Neutrophil (primary cell): ENCODE data around the gene ZNF488.

Source experiments
- H3K27ac ChIP-seq: fragments of 200-600 bp; sonication (generic); 2 replicates; pipeline ENCODE4 v1.5.1; 2016; ENCODE audit warnings: mild to moderate bottlenecking, moderate library complexity
- H3K27me3 ChIP-seq: fragments of 200-600 bp; sonication (generic); 2 replicates; pipeline ENCODE4 v1.6.0; 2016; ENCODE audit warnings: mild to moderate bottlenecking
- H3K36me3 ChIP-seq: fragments of 200-600 bp; sonication (generic); 2 replicates; pipeline ENCODE4 v1.5.1; 2017
- H3K4me1 ChIP-seq, 2 experiments: fragments of 200-600 bp in 1 of 2; sonication (generic) in 1 of 2; 1 replicate in 1 of 2; 2 replicates in 1 of 2; pipeline versions ENCODE4 v1.5.1 to v1.6.1; 2013 to 2016; ENCODE audit warnings: low read depth in 1 of 2, low read length in 1 of 2, mild to moderate bottlenecking in 1 of 2, moderate library complexity in 1 of 2; ENCODE audit not compliant: control insufficient read depth in 1 of 2, insufficient read depth in 1 of 2
- H3K4me3 ChIP-seq, 2 experiments: fragments of 200-600 bp in 1 of 2; sonication (generic) in 1 of 2; 1 replicate in 1 of 2; 2 replicates in 1 of 2; pipeline ENCODE4 v1.5.1; 2013 to 2016; ENCODE audit warnings: low read depth in 1 of 2, low read length in 1 of 2, mild to moderate bottlenecking in 1 of 2, moderate library complexity in 1 of 2
- H3K9me3 ChIP-seq: fragments of 200-600 bp; sonication (generic); 2 replicates; pipeline ENCODE4 v1.5.1; 2016
- TF ChIP-seq, protein P1 (sequence below): fragments of 200-600 bp; sonication (generic); IDR thresholded peaks from 2 replicates; pipeline ENCODE4 v1.5.1; 2016; ENCODE audit warnings: antibody characterized with exemption

Gene ZNF488, protein sequence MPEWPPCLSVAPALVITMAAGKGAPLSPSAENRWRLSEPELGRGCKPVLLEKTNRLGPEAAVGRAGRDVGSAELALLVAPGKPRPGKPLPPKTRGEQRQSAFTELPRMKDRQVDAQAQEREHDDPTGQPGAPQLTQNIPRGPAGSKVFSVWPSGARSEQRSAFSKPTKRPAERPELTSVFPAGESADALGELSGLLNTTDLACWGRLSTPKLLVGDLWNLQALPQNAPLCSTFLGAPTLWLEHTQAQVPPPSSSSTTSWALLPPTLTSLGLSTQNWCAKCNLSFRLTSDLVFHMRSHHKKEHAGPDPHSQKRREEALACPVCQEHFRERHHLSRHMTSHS

DNA sequence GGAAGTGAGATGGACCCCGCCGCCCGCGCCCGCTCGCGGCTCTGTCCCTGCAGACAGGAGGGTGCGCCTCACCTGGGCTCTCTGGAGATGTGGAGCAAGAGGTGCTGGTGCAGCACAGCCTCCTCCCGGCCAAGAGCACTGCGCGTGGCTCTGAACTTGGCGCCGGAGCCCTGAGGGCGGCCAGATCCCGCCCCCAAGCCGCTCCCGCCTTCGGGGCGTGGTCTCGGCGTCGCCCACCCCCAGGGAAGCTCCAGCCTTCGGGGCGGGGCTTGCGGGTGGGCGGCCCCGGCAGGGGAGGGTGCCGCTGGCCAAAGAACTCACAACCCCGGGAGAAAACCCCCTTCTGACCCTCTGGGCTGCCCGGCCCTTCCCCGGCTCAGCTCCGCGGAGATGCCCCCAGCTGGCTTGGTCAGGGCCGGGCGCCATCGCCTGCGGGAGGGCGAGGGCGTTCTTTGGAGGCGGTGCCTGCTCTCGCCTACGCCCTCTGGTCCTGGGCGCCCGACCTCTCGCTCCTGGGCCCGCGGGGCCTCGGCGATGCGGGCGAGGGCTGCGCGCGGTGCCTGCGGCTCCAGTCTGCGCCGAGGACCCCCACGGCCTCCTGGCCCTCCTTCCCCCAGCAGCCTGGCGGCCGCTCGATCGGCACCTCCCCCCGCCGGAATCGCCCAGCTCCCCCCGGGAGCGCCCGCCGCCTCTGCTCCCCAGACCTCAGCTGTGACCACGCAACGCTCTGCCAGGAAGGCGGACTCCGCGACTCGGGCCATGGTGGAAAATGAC, at the start of gene ZNF488:
TSS of gene ZNF488 (minus strand) at position 146 of the 774 bp plus-strand sequence. CDS start 15,464 bp downstream, outside the sequence.
- no peaks in the 10 kb centered on the region for H3K36me3 ChIP-seq
- H3K4me3 ChIP-seq: peak within 1 kb of the TSS; percentile 64 to 66
- H3K4me1 ChIP-seq: peaks cover 10 to 19% of the 10 kb centered on the region in 2 experiments
- H3K9me3 ChIP-seq: no peaks in the 10 kb centered on the region
- H3K27ac ChIP-seq: no peak within 1 kb of the TSS
- H3K27me3 ChIP-seq: peaks cover 64% of the 10 kb centered on the region
- TF ChIP-seq, protein P1, sequence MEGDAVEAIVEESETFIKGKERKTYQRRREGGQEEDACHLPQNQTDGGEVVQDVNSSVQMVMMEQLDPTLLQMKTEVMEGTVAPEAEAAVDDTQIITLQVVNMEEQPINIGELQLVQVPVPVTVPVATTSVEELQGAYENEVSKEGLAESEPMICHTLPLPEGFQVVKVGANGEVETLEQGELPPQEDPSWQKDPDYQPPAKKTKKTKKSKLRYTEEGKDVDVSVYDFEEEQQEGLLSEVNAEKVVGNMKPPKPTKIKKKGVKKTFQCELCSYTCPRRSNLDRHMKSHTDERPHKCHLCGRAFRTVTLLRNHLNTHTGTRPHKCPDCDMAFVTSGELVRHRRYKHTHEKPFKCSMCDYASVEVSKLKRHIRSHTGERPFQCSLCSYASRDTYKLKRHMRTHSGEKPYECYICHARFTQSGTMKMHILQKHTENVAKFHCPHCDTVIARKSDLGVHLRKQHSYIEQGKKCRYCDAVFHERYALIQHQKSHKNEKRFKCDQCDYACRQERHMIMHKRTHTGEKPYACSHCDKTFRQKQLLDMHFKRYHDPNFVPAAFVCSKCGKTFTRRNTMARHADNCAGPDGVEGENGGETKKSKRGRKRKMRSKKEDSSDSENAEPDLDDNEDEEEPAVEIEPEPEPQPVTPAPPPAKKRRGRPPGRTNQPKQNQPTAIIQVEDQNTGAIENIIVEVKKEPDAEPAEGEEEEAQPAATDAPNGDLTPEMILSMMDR: no peak

DNA sequence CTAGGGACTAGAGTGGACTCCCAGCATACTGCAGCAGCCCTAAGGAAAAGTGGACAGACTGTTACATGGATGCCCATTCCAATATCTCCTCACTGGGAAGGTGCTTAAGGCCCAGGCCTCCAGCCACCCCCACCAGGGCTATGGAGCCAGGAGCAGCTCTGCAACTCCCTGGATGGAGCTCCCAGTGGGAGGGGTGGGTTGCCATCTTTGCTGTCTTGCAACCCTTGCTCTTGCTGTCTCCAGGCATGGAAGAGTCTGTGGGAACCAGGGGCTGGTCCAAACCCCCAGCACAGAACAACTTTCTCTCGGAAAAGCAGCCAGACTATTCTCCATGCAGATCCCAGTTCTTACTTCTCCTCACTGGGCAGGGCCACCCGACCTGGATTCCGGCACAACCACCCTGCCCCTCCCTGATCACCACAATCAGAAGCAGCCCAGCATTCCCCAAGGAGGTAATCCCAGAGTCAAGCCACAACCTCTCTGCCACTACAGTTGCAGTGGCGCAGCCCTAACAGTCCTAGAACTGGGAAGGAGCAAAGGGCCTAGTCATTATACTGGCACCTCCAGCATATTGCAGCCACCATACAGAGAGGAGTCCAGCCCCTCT, 41.8 kb upstream of the ZNF488 start:
- no peaks in the 10 kb centered on the region for H3K4me1 ChIP-seq
- no peak overlapping the region for H3K4me3 ChIP-seq
- H3K27me3 ChIP-seq: peaks cover 2% of the 10 kb centered on the region
- no peaks in the 10 kb centered on the region for H3K9me3 ChIP-seq
- TF ChIP-seq, protein P1: no peak
- no peak overlapping the region for H3K27ac ChIP-seq
- H3K36me3 ChIP-seq: no peaks in the 10 kb centered on the region

DNA sequence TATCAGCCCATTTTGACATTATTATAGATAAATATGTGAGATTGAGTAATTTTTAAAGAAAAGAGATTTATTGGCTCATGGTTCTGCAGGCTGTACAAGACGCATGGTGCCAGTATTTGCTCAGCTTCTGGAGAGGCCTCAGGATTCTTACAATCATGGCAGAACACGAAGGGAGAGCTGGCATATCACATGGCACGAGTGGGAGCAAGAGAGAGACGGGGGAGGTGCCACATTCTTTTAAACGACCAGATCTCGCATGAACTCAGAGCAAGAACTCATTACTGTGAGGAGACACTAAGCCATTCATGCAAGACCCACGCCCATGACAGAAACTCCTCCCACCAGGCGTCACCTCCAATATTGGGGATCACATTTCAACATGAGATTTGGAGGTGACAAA, 40.1 kb upstream of the ZNF488 start:
- H3K4me1 ChIP-seq: no peaks in the 10 kb centered on the region
- TF ChIP-seq, protein P1: no peak
- H3K9me3 ChIP-seq: no peaks in the 10 kb centered on the region
- no peak overlapping the region for H3K4me3 ChIP-seq
- no peaks in the 10 kb centered on the region for H3K36me3 ChIP-seq
- no peaks in the 10 kb centered on the region for H3K27me3 ChIP-seq
- H3K27ac ChIP-seq: no peak overlapping the region

DNA sequence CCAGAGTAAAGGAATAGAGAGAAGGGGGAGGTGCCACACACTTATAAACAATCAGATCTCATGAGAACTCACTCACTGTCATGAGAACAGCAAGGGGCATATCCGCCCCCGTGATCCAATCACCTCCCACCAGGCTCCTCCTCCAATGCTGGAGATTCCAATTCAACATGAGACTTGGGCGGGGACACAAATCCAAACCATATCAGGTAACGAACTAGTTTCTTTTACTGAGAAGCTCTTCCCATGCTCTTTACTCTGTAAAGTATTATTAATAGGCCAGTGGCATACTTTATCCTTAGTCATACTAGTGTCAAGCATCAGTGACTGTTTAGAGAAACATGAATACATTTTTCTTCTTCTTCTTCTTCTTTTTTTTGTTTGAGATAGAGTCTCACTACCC, 39.4 kb upstream of the ZNF488 start:
- Histone ChIP-seq H3K9me3 (no peaks in the 10 kb centered on the region), H3K27me3 (no peaks in the 10 kb centered on the region), H3K36me3 (no peaks in the 10 kb centered on the region), H3K4me3 (no peak overlapping the region), H3K27ac (no peak overlapping the region), H3K4me1 (no peaks in the 10 kb centered on the region)
- TF ChIP-seq, protein P1: no peak

DNA sequence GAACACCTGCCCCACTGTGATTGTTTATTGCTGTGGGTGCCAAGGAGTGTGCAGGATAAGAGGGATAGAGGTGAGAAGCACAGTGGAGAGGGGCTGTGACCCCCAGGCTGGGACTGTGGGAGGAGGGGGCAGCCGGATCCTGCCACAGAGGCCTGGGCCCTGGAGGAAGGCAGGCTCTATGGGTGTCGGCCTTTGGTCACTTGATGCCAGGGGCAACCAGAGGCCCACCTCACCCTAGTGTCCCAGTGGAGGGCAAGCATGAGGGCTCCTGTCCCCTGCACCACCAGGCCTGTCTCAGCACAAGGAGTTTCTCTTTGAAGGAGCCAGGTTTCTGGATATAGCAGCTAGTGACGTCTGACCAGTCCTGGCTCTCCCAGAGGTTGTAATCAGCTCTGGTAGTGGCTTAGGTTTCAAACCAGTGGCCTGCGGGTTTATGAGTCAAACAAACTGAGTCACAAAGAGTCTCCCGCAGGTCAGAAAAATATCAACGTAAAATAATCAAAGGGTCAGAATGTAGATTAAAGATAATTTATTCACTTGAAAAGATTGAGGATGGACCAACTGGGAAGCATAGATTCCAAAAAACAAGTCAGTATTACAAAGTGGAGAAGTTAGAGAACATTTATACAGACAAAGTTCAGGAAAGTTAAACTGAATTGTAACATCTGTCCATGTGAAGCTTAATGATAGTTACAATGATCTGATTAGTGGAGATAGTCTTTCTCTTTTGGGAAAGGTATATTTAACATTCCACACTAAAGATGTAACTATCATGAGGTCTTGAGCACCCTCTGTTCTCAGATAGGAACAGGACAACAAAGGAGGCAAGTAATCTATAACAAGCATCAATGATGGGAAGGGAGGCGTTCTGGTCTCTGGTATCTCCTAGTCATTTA, 37.2 kb upstream of the ZNF488 start:
- H3K36me3 ChIP-seq: no peaks in the 10 kb centered on the region
- TF ChIP-seq, protein P1: no peak
- H3K27ac ChIP-seq: no peak overlapping the region
- H3K4me3 ChIP-seq: no peak overlapping the region
- H3K9me3 ChIP-seq: no peaks in the 10 kb centered on the region
- H3K4me1 ChIP-seq: no peaks in the 10 kb centered on the region
- no peaks in the 10 kb centered on the region for H3K27me3 ChIP-seq
